B cell (primary cell): ENCODE results near the gene MRPS6. TPM values are rescaled to one million over a fixed set of nuclear protein-coding genes. Genes with fewer than 3 reads are reported as not detected.

Experiments
- ATAC-seq: fragments of 200-7000 bp; cut with Tn5 transposase; one replicate; pipeline ENCODE4 v1.10.0; 2021; ENCODE audit warnings: low read depth, mild to moderate bottlenecking, moderate number of reproducible peaks, moderate library complexity
- CTCF ChIA-PET: fragments of 350-600 bp; sonication (Branson Sonifier 250); formaldehyde crosslinking; loops from one replicate; lab custom pipeline; 2021; ENCODE audit warnings: antibody characterized with exemption, inconsistent platforms; lab: Charles Lee
- POLR2A ChIA-PET: fragments of 350-600 bp; sonication (Branson Sonifier 250); formaldehyde crosslinking; loops from one replicate; lab custom pipeline; 2021; ENCODE audit warnings: antibody characterized with exemption; lab: Charles Lee
- DNase-seq: peaks from one replicate; pipeline ENCODE4 v3.0.0; 2013
- H2AFZ ChIP-seq: 2 replicates; pipeline ENCODE4 v1.6.1; 2012; ENCODE audit warnings: mild to moderate bottlenecking, low read depth, low read length; ENCODE audit not compliant: insufficient read depth, poor library complexity, severe bottlenecking
- H3K27ac ChIP-seq, 2 donors: 1 replicate in 1 of 2; 2 replicates in 1 of 2; pipeline ENCODE4 v1.5.1; 2012 to 2013; ENCODE audit warnings: low read length in 2 of 2, mild to moderate bottlenecking in 2 of 2, moderate library complexity in 1 of 2
- H3K27me3 ChIP-seq, 4 experiments: fragments of 200-600 bp in 1 of 4; sonication (generic) in 1 of 4; replicated peaks in 1 of 4; 1 replicate in 2 of 4; 2 replicates in 2 of 4; pipeline versions ENCODE4 v1.6.1 to v1.7.0; 2013 to 2016; ENCODE audit warnings: low read length in 3 of 4, mild to moderate bottlenecking in 2 of 4, mixed read lengths in 1 of 4, moderate library complexity in 1 of 4; ENCODE audit not compliant: insufficient read depth in 4 of 4, control insufficient read depth in 3 of 4; ENCODE audit errors: control extremely low read depth in 1 of 4
- H3K36me3 ChIP-seq, 2 experiments: replicated peaks in 1 of 2; 1 replicate in 1 of 2; 2 replicates in 1 of 2; pipeline versions ENCODE4 v1.6.1 to v1.7.1; 2013; ENCODE audit warnings: low read length in 1 of 2; ENCODE audit not compliant: insufficient read depth in 2 of 2, control insufficient read depth in 1 of 2; ENCODE audit errors: control extremely low read depth in 1 of 2, extremely low read depth in 1 of 2
- H3K4me1 ChIP-seq, 2 donors: fragments of 200-600 bp in 1 of 2; sonication (generic) in 1 of 2; 1 replicate in 1 of 2; 2 replicates in 1 of 2; pipeline versions ENCODE4 v1.5.1 to v1.6.1; 2013 to 2017; ENCODE audit warnings: low read length in 2 of 2; ENCODE audit not compliant: control insufficient read depth in 2 of 2, insufficient read depth in 2 of 2
- H3K4me2 ChIP-seq: replicated peaks from 2 replicates; pipeline ENCODE3; 2012; ENCODE audit warnings: mild to moderate bottlenecking, low read depth, low read length; ENCODE audit not compliant: poor library complexity, severe bottlenecking
- H3K4me3 ChIP-seq, 5 experiments: fragments of 200-600 bp in 1 of 5; sonication (generic) in 1 of 5; 1 replicate in 3 of 5; 2 replicates in 2 of 5; pipeline versions ENCODE4 v1.5.1 to v1.7.0; 2011 to 2016; ENCODE audit warnings: low read length in 4 of 5, mild to moderate bottlenecking in 4 of 5, low read depth in 2 of 5, control low read depth in 1 of 5, moderate library complexity in 1 of 5; ENCODE audit not compliant: insufficient read depth in 1 of 5; ENCODE audit errors: control extremely low read depth in 1 of 5, extremely low read depth in 1 of 5
- H3K79me2 ChIP-seq: fragments of 200-600 bp; sonication (generic); one replicate; pipeline ENCODE4 v1.6.0; 2016; ENCODE audit warnings: low read length; ENCODE audit not compliant: control insufficient read depth, insufficient read depth
- H3K9ac ChIP-seq: fragments of 200-600 bp; sonication (generic); 2 replicates; pipeline ENCODE4 v1.6.1; 2017; ENCODE audit warnings: mild to moderate bottlenecking, low read length, moderate library complexity
- H3K9me3 ChIP-seq, 3 donors: one replicate each; pipeline versions ENCODE4 v1.6.1 to v1.7.1; 2013; ENCODE audit warnings: low read length in 2 of 3; ENCODE audit not compliant: control insufficient read depth in 2 of 3, insufficient read depth in 1 of 3; ENCODE audit errors: control extremely low read depth in 1 of 3
- H4K20me1 ChIP-seq: 2 replicates; pipeline ENCODE4 v1.6.0; 2012; ENCODE audit warnings: mild to moderate bottlenecking, low read length; ENCODE audit not compliant: insufficient read depth, control insufficient read depth, poor library complexity, severe bottlenecking
- H3K27ac Mint-ChIP-seq: one replicate; pipeline ENCODE4 v1.8.0; 2021; ENCODE audit warnings: mixed read lengths
- H3K27me3 Mint-ChIP-seq: one replicate; pipeline ENCODE4 v1.8.0; 2021; ENCODE audit warnings: mixed read lengths
- H3K4me1 Mint-ChIP-seq: one replicate; pipeline ENCODE4 v1.8.0; 2021; ENCODE audit warnings: mixed read lengths
- H3K4me3 Mint-ChIP-seq: one replicate; pipeline ENCODE4 v1.8.0; 2021; ENCODE audit warnings: mixed read lengths
- H3K9me3 Mint-ChIP-seq: one replicate; pipeline ENCODE4 v1.8.0; 2022; ENCODE audit warnings: mixed read lengths; ENCODE audit not compliant: insufficient read depth
- EZH2 ChIP-seq: IDR thresholded peaks from 2 replicates; pipeline ENCODE4 v1.6.1; 2012; ENCODE audit warnings: borderline replicate concordance, low read depth, mild to moderate bottlenecking, moderate library complexity, low read length; ENCODE audit not compliant: insufficient read depth, poor library complexity, severe bottlenecking
- WGBS: methylation state at CpG from one replicate; pipeline ENCODE4 v1.1.5; 2013; ENCODE audit warnings: missing lambda C conversion rate; ENCODE audit not compliant: insufficient coverage; 5-methylcytosine and 5-hydroxymethylcytosine counted together
- intact Hi-C: fragments of 100-400 bp; cut with micrococcal nuclease; formaldehyde crosslinking; loops from one replicate; pipeline ENCODE4 v1.10.0; 2022
- polyA plus RNA-seq: library from polyadenylated mRNA; depleted of rRNA; stranded (reverse); fragments of >200 nt; gene quantifications from 2 replicates; pipeline ENCODE4 v1.2.3, GENCODE V29; 2012
- total RNA-seq, 2 donors: library from RNA; stranded (reverse); fragments of 120-200 nt in 1 of 2; gene quantifications; 1 replicate in 1 of 2; 2 replicates in 1 of 2; pipeline versions ENCODE4 v1.2.3 to v1.2.4, GENCODE V29; 2013 to 2022
- TF ChIP-seq, protein P1 (sequence below): fragments of 200-600 bp; IDR thresholded peaks from one replicate; pipeline ENCODE4 v1.8.0; 2022; ENCODE audit warnings: antibody characterized with exemption, mild to moderate bottlenecking

MRPS6 gene
- total and polyA plus RNA-seq, 2 donors (not counting 1 experiment from before 2014, with no cell fraction given) = 15.7 to 37.9 TPM

DNA sequence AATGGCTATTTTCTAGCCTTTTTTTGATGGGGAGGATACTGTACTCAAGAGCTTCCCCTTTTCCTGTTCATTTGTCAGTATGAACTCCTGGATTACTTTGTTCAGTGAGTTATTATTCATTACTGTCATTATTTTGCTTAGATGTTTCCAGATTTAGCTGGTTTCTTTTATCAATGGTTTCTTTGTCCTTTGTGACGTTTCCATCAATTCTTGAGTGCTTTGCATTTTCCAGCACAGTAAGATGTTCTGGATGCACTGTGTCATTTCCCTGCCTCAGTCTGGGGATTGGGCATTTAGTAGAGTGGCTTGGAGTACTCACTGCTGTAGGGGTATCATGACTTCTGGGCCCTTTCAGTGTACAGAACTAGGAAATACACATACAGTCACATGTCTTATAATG, 34.2 kb downstream of the MRPS6 start:
- Mint-ChIP-seq H3K4me1 (peaks cover 16% of the 10 kb centered on the region), H3K27ac (no peak overlapping the region), H3K27me3 (no peaks in the 10 kb centered on the region), H3K9me3 (no peaks in the 10 kb centered on the region), H3K4me3 (no peak overlapping the region)
- DNase-seq (no peak), ATAC-seq (no peak)
- Histone ChIP-seq H3K9ac (no peak overlapping the region), H4K20me1 (peaks cover 14% of the 10 kb centered on the region), H3K27me3 (no peaks in the 10 kb centered on the region), H2AFZ (no peak overlapping the region), H3K4me2 (no peak overlapping the region), H3K36me3 (no peaks in the 10 kb centered on the region), H3K4me1 (no peaks in the 10 kb centered on the region), H3K9me3 (no peaks in the 10 kb centered on the region), H3K4me3 (no peak overlapping the region), H3K27ac (no peak overlapping the region), H3K79me2 (peaks cover 22% of the 10 kb centered on the region)
- WGBS = 100% methylated on average over 1 of the region's 1 CpG
- intact Hi-C loops = no loop called here
- ChIA-PET CTCF (interaction anchor here (1.2 kb wide), 1 partner anchor 240 kb away, joined by 3 read pairs; no protein-coding TSS in a partner anchor), POLR2A (no interaction called here)
- TF ChIP-seq EZH2 = no peak
- TF ChIP-seq, protein P1, sequence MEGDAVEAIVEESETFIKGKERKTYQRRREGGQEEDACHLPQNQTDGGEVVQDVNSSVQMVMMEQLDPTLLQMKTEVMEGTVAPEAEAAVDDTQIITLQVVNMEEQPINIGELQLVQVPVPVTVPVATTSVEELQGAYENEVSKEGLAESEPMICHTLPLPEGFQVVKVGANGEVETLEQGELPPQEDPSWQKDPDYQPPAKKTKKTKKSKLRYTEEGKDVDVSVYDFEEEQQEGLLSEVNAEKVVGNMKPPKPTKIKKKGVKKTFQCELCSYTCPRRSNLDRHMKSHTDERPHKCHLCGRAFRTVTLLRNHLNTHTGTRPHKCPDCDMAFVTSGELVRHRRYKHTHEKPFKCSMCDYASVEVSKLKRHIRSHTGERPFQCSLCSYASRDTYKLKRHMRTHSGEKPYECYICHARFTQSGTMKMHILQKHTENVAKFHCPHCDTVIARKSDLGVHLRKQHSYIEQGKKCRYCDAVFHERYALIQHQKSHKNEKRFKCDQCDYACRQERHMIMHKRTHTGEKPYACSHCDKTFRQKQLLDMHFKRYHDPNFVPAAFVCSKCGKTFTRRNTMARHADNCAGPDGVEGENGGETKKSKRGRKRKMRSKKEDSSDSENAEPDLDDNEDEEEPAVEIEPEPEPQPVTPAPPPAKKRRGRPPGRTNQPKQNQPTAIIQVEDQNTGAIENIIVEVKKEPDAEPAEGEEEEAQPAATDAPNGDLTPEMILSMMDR = no peak

DNA sequence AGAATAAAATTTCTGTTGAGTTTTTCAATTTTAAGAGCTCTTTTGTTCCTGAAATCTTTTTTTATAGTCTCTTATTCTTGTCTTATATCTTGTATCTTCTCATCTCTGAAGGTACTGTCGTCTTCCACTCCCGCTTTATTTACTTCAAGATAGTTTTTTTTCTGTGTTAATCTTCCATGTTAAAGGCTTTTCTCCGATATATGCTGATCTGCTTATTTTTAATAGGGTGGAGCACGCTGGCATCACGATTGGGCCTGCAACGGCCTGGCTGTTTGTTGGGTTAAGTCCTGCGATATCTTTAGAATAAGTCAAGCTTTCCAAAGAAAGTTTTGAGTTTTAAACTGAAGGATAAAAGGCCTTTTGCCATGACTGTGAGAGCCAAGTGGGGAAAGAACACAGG, 35.7 kb downstream of the MRPS6 start:
- CTCF ChIA-PET = no interaction called here
- Histone ChIP-seq H3K36me3 (no peaks in the 10 kb centered on the region), H3K4me2 (no peak overlapping the region), H3K79me2 (peaks cover 16% of the 10 kb centered on the region), H3K27ac (no peak overlapping the region), H3K9me3 (no peaks in the 10 kb centered on the region), H4K20me1 (peaks cover 16% of the 10 kb centered on the region), H3K9ac (no peak overlapping the region), H3K27me3 (no peaks in the 10 kb centered on the region), H3K4me1 (no peaks in the 10 kb centered on the region), H3K4me3 (no peak overlapping the region), H2AFZ (no peak overlapping the region)
- intact Hi-C loops = no loop called here
- TF ChIP-seq, protein P1 = no peak
- TF ChIP-seq EZH2 = no peak
- no peaks in the 10 kb centered on the region for H3K27me3 Mint-ChIP-seq
- POLR2A ChIA-PET = no interaction called here
- DNase-seq (no peak), ATAC-seq (no peak)
- no peak overlapping the region for H3K4me3 Mint-ChIP-seq
- H3K27ac Mint-ChIP-seq = no peak overlapping the region
- H3K9me3 Mint-ChIP-seq = no peaks in the 10 kb centered on the region
- 100% methylated on average over 4 of the region's 7 CpGs for WGBS
- H3K4me1 Mint-ChIP-seq = peaks cover 24% of the 10 kb centered on the region
